GM11168 (cell line): Measurements from ENCODE around the gene ANKS1B.

Experiments
- in situ Hi-C: fragments of 300-500 bp; cut with MboI; formaldehyde crosslinking; loops from one replicate; pipeline ENCODE4 v1.12.0; 2022; ENCODE audit warnings: low sequenced_read_pairs; ENCODE audit not compliant: unreplicated experiment

Gene ANKS1B

GRCh38 chr12:99049774-99050173 lies 935.0 kb downstream of the ANKS1B start:
- in situ Hi-C loops, result loop anchor here (10.0 to 25.0 kb wide), 2 partner anchors 335 to 563 kb away; no protein-coding TSS in a partner anchor

- in situ Hi-C loops, result loop anchor here (10.0 to 25.0 kb wide), 2 partner anchors 340 to 567 kb away; no protein-coding TSS in a partner anchor
These were observed 939.6 kb downstream of the ANKS1B start for GRCh38 chr12:99045158-99045557.

DNA sequence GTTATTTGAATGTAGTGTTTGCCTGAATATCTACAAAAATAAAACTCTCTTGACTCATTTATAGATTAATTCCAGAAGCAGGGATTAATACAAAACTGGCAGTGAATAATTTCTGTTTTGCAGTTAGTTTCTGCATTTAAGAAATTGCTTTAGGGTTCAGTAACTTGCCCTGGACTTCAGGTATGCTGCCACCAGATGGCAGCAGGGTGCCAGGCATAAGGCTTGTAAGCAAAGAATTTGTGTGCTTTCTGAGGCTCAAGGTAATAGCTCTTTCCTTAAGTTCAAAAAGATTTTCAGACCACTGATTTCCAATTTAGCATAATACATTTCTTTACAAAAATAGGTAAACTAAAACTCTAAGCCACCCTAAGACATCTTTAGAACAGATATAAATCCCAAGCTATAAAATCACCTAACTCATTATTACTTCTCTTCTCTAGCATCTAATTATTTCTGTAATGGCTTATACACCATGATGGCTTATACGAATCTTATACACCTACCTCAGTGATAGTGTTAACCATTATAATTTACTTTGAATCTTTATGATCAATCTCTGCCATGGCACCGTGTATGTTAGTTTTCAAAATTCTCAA lies 941.3 kb downstream of the ANKS1B start:
- in situ Hi-C loops, result loop anchor here (10.0 to 25.0 kb wide), 2 partner anchors 341 to 569 kb away; no protein-coding TSS in a partner anchor

- in situ Hi-C loops, result loop anchor here (10.0 to 25.0 kb wide), 2 partner anchors 343 to 570 kb away; no protein-coding TSS in a partner anchor
These were observed 942.5 kb downstream of the ANKS1B start for GRCh38 chr12:99042226-99042625.

DNA sequence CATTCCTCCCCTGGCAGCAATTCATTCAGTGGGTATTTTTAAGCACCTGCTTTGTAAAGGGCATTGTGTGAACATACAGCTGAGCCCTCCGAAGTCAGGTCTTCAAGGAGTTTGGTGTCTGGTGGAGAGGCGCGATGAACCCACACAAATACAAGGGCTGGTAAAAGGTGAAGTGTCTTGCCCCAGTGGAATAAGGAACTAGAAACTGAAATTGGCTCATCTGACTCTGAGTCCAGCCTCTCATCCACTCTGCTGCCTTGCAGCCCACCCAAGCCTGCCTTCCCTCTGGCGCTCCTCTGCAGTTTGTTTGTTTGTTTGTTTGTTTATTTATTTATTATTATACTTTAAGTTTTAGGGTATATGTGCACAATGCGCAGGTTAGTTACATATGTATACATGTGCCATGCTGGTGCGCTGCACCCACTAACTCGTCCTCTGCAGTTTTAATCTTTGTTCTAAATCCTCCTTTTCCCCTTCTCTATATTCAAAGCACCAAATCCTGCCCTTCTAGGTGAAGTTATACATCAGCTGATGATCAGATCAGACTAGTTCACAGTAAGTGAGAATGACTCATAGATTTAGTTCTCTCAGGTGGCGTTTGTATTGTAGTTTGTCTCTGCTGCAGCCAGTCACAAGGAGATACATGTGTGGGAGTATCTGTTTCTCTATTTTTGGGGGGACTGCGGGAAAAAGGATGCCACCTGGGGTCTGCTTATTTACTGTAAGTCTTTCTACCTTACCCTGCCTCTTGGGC lies 945.2 kb downstream of the ANKS1B start:
- in situ Hi-C loops, result loop anchor here (10.0 to 25.0 kb wide), 2 partner anchors 345 to 573 kb away; no protein-coding TSS in a partner anchor

- in situ Hi-C loops, result loop anchor here (25.0 kb wide), 1 partner anchor 576 kb away; no protein-coding TSS in a partner anchor
These were observed 948.2 kb downstream of the ANKS1B start for GRCh38 chr12:99036566-99036965.

- in situ Hi-C loops, result loop anchor here (25.0 kb wide), 1 partner anchor 576 kb away; no protein-coding TSS in a partner anchor
These were observed 948.9 kb downstream of the ANKS1B start for GRCh38 chr12:99035803-99036202.

- in situ Hi-C loops, result loop anchor here (25.0 kb wide), 1 partner anchor 578 kb away; no protein-coding TSS in a partner anchor
These were observed 950.5 kb downstream of the ANKS1B start for GRCh38 chr12:99034201-99034600.

- in situ Hi-C loops, result loop anchor here (25.0 kb wide), 1 partner anchor 583 kb away; no protein-coding TSS in a partner anchor
These were observed 955.0 kb downstream of the ANKS1B start for GRCh38 chr12:99029511-99030271.

GRCh38 chr12:99027461-99027860 lies 957.3 kb downstream of the ANKS1B start:
- in situ Hi-C loops, result loop anchor here (25.0 kb wide), 1 partner anchor 585 kb away; no protein-coding TSS in a partner anchor

DNA sequence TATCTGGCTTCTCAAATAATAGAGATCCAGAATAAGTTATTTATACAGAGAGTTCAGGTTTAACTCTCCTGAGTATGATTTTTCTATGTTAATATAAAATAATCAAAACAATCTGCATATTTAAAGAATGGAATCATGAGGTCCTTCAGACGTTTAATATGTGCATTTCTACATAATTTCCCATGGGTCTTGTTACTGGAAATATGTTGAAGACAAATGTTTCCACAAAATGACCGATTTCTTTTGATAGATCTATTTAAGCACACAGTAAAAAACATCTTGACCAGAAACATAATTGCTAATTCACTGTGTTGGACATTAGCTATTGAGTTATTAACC lies 957.7 kb downstream of the ANKS1B start:
- in situ Hi-C loops, result loop anchor here (25.0 kb wide), 1 partner anchor 585 kb away; no protein-coding TSS in a partner anchor

GRCh38 chr12:99026332-99027054 lies 958.2 kb downstream of the ANKS1B start:
- in situ Hi-C loops, result loop anchor here (25.0 kb wide), 1 partner anchor 586 kb away; no protein-coding TSS in a partner anchor

- in situ Hi-C loops, result loop anchor here (25.0 kb wide), 1 partner anchor 587 kb away; no protein-coding TSS in a partner anchor
These were observed 959.9 kb downstream of the ANKS1B start for GRCh38 chr12:99024870-99025269.

DNA sequence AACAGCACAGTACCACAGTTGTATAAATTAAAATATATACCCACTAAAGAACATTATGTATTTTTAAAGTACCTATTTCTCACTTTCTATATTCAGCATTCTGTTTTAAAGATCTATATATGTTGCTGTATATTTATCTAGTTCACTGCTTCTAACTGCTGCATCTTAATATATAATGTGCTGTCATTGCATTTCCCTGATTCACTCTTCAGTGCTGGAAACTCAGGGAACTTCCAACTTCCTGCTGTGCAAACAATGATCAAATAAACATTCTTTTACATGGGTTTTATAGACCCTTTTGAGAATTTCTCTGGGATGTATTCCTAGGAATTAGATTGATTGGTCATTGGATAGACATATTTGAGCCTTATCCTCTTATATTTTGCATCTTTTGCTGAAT lies 960.5 kb downstream of the ANKS1B start:
- in situ Hi-C loops, result no loop called here

DNA sequence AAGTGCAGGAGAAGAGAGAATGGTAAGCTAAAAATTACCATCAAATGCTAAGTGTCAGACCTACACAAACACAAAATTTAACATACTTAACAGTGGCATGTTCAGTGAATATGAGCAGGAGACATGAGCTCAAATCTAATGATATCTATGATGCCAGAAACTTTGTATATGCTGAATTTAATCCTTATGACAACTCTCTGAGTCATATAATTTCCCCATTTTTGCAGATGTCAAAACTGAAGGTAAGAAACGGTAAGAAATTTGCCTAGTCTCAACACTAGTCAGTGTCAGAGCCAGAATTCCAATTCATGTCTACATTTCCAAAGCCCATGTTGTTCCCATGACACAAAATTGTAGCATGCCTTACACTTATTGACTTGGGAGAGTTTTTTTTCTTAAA lies 963.9 kb downstream of the ANKS1B start:
- in situ Hi-C loops, result no loop called here

- in situ Hi-C loops, result no loop called here
These were observed 964.9 kb downstream of the ANKS1B start for GRCh38 chr12:99019798-99020197.

DNA sequence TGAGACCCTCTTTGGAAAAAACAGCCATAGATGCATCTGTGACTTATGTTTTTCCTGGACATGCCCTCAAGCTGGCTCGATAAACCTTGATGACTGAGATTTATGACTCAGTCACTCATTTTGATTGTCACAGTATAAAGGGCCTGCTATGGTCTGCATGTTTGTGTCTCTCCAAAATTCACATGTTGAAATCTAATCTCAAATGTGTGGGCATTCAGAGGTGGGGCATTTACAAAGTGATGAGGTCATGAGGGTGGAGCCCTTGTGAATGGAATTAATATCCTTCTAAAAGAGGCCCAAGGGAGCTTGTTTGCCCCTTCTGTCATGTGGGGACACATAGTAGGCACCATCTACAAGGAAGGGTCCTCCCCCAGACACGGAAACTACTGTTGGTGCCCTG lies 966.8 kb downstream of the ANKS1B start:
- in situ Hi-C loops, result no loop called here

DNA sequence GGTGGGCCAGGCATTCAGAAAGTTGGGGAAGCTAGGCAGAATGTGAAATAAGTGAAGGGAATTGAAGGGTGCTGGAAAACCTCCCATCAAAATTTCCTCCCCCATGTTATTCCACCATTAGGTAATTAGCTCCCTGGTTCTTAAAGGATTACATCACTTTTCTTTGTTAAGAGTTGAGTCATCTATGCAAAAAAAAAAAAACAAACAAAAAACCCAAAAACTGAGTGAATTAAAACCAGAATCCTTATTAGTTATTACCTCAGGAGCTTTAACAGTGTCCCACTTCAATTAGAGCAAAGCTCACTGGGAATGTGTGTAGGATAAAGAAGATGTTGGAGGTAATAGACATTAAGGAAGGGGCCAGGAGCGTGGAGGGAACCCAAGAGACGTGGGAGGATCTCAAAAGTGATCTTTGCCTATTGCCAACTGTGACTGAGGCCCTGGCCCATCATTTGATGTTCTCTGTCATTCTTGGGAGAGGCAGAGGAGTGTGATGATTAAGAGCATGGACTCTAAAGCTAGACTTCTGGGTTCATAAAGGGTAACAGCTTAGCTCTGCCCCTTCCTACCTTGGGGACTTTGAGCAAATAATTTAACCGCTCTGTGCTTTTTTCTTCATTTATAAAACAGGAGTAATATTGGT lies 975.0 kb downstream of the ANKS1B start:
- in situ Hi-C loops, result no loop called here

GRCh38 chr12:99005601-99006000 lies 979.1 kb downstream of the ANKS1B start:
- in situ Hi-C loops, result no loop called here
